ENCODE data around the gene PPP6R2.

PPP6R2 gene

GRCh38 chr22:50454556-50455075 is 111.5 kb downstream of the PPP6R2 start:
- no peak for DNase-seq

- DNase-seq: no peak
Measured at GRCh38 chr22:50455201-50455600, 112.1 kb downstream of the PPP6R2 start.

GRCh38 chr22:50456026-50456425 is 112.9 kb downstream of the PPP6R2 start:
- DNase-seq: no peak

- no peak for DNase-seq
Measured at GRCh38 chr22:50456466-50457234, 113.5 kb downstream of the PPP6R2 start.

GRCh38 chr22:50459016-50459415 is 115.9 kb downstream of the PPP6R2 start:
- DNase-seq: no peak

GRCh38 chr22:50459496-50460140 is 116.5 kb downstream of the PPP6R2 start:
- DNase-seq: no peak

GRCh38 chr22:50460938-50461337 is 117.8 kb downstream of the PPP6R2 start:
- DNase-seq: no peak

GRCh38 chr22:50461536-50461935 is 118.4 kb downstream of the PPP6R2 start:
- no peak for DNase-seq

GRCh38 chr22:50461979-50462540 is 118.9 kb downstream of the PPP6R2 start:
- DNase-seq: no peak

GRCh38 chr22:50463188-50463900 is 120.2 kb downstream of the PPP6R2 start:
- DNase-seq: no peak

GRCh38 chr22:50464451-50464850 is 121.3 kb downstream of the PPP6R2 start:
- DNase-seq: no peak

- no peak for DNase-seq
Measured at GRCh38 chr22:50465066-50465930, 122.2 kb downstream of the PPP6R2 start.

GRCh38 chr22:50467341-50467740 is 124.2 kb downstream of the PPP6R2 start:
- DNase-seq: no peak

GRCh38 chr22:50467773-50468440 is 124.8 kb downstream of the PPP6R2 start:
- DNase-seq: no peak

- no peak for DNase-seq
Measured at GRCh38 chr22:50468626-50469025, 125.5 kb downstream of the PPP6R2 start.

- peak; percentile 95 for DNase-seq
Measured at GRCh38 chr22:50469377-50470305, 126.5 kb downstream of the PPP6R2 start.

GRCh38 chr22:50470491-50470890 is 127.4 kb downstream of the PPP6R2 start:
- no peak for DNase-seq

- DNase-seq: no peak
Measured at GRCh38 chr22:50471197-50471847, 128.2 kb downstream of the PPP6R2 start.

GRCh38 chr22:50471962-50472361 is 128.8 kb downstream of the PPP6R2 start:
- no peak for DNase-seq

- no peak for DNase-seq
Measured at GRCh38 chr22:50473088-50473487, 130.0 kb downstream of the PPP6R2 start.

Data from COR-L47 (cell line).